ENCODE data around the gene PCDH9.

DNA sequence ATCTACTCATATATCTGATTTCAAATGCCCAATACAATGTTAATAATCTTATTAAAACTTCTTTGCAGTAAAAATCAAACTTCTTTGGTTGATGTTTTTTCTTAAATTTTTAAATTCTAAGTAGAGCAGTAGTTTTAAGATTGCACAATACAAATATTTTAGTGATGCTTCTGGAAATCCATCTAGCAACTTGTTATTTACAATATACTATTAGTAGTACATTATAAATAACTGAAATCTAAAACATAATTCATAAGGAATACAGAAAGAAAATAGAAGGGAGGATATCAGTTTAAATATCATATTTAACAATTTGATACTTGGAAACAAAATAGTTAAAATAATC is 569.7 kb downstream of the PCDH9 start:
- TF ChIP-seq, protein P1, sequence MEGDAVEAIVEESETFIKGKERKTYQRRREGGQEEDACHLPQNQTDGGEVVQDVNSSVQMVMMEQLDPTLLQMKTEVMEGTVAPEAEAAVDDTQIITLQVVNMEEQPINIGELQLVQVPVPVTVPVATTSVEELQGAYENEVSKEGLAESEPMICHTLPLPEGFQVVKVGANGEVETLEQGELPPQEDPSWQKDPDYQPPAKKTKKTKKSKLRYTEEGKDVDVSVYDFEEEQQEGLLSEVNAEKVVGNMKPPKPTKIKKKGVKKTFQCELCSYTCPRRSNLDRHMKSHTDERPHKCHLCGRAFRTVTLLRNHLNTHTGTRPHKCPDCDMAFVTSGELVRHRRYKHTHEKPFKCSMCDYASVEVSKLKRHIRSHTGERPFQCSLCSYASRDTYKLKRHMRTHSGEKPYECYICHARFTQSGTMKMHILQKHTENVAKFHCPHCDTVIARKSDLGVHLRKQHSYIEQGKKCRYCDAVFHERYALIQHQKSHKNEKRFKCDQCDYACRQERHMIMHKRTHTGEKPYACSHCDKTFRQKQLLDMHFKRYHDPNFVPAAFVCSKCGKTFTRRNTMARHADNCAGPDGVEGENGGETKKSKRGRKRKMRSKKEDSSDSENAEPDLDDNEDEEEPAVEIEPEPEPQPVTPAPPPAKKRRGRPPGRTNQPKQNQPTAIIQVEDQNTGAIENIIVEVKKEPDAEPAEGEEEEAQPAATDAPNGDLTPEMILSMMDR (IDR thresholded peaks at IDR 0.05), result no peak
- no peak for TF ChIP-seq POLR2A (IDR thresholded peaks at IDR 0.05)

Measured in thyroid gland (tissue), 4 donors.